OCI-LY1 (cell line): Measurements from ENCODE around the gene COL26A1.

Experiments used
- H2AFZ ChIP-seq: fragments of 200-600 bp; sonication (generic), shearing (Covaris generic); 2 replicates; pipeline ENCODE4 v1.6.0; 2014; ENCODE audit warnings: antibody characterized with exemption, mild to moderate bottlenecking, low read length
- H3F3A ChIP-seq: fragments of 200-600 bp; sonication (generic), shearing (Covaris generic); 2 replicates; pipeline ENCODE4 v1.6.0; 2014; ENCODE audit warnings: mild to moderate bottlenecking, antibody characterized with exemption, low read length, moderate library complexity; ENCODE audit not compliant: insufficient read depth
- H3K27ac ChIP-seq: fragments of 200-600 bp; sonication (generic); 2 replicates; pipeline ENCODE4 v1.5.1; 2014; ENCODE audit warnings: low read length, mixed run types, mild to moderate bottlenecking, low read depth; ENCODE audit not compliant: poor library complexity, severe bottlenecking
- H3K27me3 ChIP-seq: fragments of 200-600 bp; sonication (generic); 2 replicates; pipeline ENCODE4 v1.6.0; 2014; ENCODE audit warnings: antibody characterized with exemption, mild to moderate bottlenecking, low read length, moderate library complexity; ENCODE audit not compliant: insufficient read depth
- H3K36me3 ChIP-seq: fragments of 200-600 bp; sonication (generic); 2 replicates; pipeline ENCODE4 v1.6.1; 2014; ENCODE audit warnings: mild to moderate bottlenecking, antibody characterized with exemption, low read length, moderate library complexity, mixed read lengths; ENCODE audit not compliant: insufficient read depth
- H3K4me1 ChIP-seq: fragments of 200-600 bp; sonication (generic); 2 replicates; pipeline ENCODE4 v1.5.1; 2014; ENCODE audit warnings: mild to moderate bottlenecking, low read length, moderate library complexity; ENCODE audit not compliant: insufficient read depth, severe bottlenecking
- H3K4me2 ChIP-seq: fragments of 200-600 bp; sonication (generic), shearing (Covaris generic); 2 replicates; pipeline ENCODE4 v1.6.1; 2014; ENCODE audit warnings: low read length
- H3K4me3 ChIP-seq: fragments of 200-600 bp; sonication (generic); 2 replicates; pipeline ENCODE4 v1.5.1; 2014; ENCODE audit warnings: low read length, low read depth, mild to moderate bottlenecking, mixed read lengths; ENCODE audit not compliant: poor library complexity, severe bottlenecking
- H3K79me2 ChIP-seq: fragments of 200-600 bp; shearing (Covaris generic); 2 replicates; pipeline ENCODE4 v1.6.1; 2016; ENCODE audit warnings: mixed run types, low read length, mixed read lengths; ENCODE audit not compliant: insufficient read depth
- H3K9ac ChIP-seq: fragments of 200-600 bp; sonication (generic), shearing (Covaris generic); 2 replicates; pipeline ENCODE4 v1.6.1; 2014; ENCODE audit warnings: mild to moderate bottlenecking, low read length, mixed read lengths
- H3K9me2 ChIP-seq: fragments of 200-600 bp; sonication (generic), shearing (Covaris generic); 2 replicates; pipeline ENCODE4 v1.6.1; 2014; ENCODE audit warnings: low read depth, mild to moderate bottlenecking, low read length, mixed read lengths
- H3K9me3 ChIP-seq: fragments of 200-600 bp; shearing (Covaris generic); 2 replicates; pipeline ENCODE4 v1.6.1; 2014; ENCODE audit warnings: low read length, mixed read lengths
- H4K20me1 ChIP-seq: fragments of 200-600 bp; sonication (generic), shearing (Covaris generic); 2 replicates; pipeline ENCODE4 v1.6.0; 2016; ENCODE audit warnings: mild to moderate bottlenecking, low read length; ENCODE audit not compliant: insufficient read depth
- EZH2 ChIP-seq: fragments of 200-600 bp; sonication (generic), shearing (Covaris generic); IDR thresholded peaks from 2 replicates; pipeline ENCODE4 v1.8.0; 2017; ENCODE audit warnings: borderline replicate concordance, mixed run types, mild to moderate bottlenecking, antibody characterized with exemption, low read length, moderate library complexity, mixed read lengths
- TF ChIP-seq, protein P1 (sequence below): fragments of 200-600 bp; sonication (generic), shearing (Covaris generic); IDR thresholded peaks from 2 replicates; pipeline ENCODE4 v1.5.1; 2017; ENCODE audit warnings: mild to moderate bottlenecking, antibody characterized with exemption, low read length, moderate library complexity, mixed read lengths

COL26A1 gene

DNA sequence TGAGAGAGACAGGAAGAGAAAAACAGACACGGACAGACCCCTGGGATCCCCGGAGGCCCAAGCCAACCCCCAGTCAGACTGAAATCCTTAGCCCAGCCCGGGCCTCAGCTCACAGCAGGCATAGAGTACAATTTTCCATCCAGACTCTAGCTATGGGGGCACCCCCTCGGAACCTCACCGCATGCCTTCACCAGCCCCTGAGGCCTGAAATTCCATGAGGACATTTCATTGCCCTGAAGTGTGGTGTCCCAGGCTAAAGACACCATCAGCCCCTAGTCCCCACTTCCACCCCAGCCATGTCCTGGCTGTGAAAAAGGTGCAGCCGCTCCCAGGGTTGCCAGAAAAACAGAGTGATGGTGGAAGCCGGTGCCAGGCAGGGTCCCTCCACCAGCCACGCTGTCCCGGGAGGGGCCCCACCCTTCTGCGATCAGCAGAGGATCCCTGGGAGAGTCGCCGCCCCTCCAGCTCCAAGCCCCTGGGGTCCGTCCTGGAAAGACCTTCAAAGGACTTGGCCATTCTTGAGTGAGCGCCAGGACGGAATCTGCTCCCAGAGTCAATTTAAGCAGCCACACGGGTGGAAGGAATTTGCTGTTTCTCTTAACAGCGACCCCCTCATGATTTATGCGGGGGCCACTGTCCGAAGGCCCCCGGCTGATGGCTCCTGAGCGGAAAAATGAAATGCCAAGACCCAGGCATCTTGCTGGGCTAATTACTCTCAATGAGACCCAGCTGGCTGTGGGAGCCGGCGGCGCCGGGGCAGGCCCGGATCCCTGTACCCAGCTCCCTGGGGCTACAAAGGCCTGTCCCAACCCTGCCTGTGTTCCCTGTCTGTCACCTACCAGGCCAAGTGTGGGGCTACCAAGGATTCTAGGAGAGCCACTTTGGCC, 243.2 kb downstream of the COL26A1 start:
- no peaks in the 10 kb centered on the region for H3K9me3 ChIP-seq
- H3F3A ChIP-seq, result no peaks in the 10 kb centered on the region
- H3K4me1 ChIP-seq, result no peaks in the 10 kb centered on the region
- no peaks in the 10 kb centered on the region for H3K9me2 ChIP-seq
- no peak overlapping the region for H3K4me2 ChIP-seq
- no peaks in the 10 kb centered on the region for H4K20me1 ChIP-seq
- peaks cover 8% of the 10 kb centered on the region for H3K27me3 ChIP-seq
- no peak overlapping the region for H3K27ac ChIP-seq
- no peaks in the 10 kb centered on the region for H3K36me3 ChIP-seq
- TF ChIP-seq EZH2, result no peak
- TF ChIP-seq, protein P1, sequence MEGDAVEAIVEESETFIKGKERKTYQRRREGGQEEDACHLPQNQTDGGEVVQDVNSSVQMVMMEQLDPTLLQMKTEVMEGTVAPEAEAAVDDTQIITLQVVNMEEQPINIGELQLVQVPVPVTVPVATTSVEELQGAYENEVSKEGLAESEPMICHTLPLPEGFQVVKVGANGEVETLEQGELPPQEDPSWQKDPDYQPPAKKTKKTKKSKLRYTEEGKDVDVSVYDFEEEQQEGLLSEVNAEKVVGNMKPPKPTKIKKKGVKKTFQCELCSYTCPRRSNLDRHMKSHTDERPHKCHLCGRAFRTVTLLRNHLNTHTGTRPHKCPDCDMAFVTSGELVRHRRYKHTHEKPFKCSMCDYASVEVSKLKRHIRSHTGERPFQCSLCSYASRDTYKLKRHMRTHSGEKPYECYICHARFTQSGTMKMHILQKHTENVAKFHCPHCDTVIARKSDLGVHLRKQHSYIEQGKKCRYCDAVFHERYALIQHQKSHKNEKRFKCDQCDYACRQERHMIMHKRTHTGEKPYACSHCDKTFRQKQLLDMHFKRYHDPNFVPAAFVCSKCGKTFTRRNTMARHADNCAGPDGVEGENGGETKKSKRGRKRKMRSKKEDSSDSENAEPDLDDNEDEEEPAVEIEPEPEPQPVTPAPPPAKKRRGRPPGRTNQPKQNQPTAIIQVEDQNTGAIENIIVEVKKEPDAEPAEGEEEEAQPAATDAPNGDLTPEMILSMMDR, result no peak
- H3K79me2 ChIP-seq, result no peaks in the 10 kb centered on the region
- H3K4me3 ChIP-seq, result no peak overlapping the region
- no peak overlapping the region for H2AFZ ChIP-seq
- no peak overlapping the region for H3K9ac ChIP-seq

DNA sequence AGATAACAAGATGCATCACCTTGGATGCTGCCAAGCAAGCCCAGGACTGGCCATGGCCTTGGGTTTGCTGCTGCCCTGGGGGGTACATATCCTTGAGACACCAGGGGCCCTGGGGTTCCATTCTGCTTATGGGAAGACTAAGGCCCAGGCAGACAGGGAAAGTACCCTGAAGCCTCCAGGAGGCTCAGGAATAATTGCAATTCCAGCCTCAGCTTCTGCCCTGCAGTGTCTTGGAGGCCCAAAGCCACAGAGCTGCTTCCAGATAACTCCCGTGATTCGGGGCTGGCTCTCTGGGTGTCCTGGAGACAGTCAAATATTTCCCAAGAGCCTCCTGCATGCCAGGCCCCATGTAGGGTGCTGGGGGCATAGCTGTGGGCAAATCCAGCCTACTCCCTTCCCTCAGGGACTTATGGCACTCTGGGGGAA, 243.8 kb downstream of the COL26A1 start:
- no peak overlapping the region for H3K27ac ChIP-seq
- H3K79me2 ChIP-seq, result no peaks in the 10 kb centered on the region
- H4K20me1 ChIP-seq, result no peaks in the 10 kb centered on the region
- H3K4me3 ChIP-seq, result no peak overlapping the region
- H3K9ac ChIP-seq, result no peak overlapping the region
- TF ChIP-seq EZH2, result no peak
- TF ChIP-seq, protein P1, result no peak
- no peak overlapping the region for H2AFZ ChIP-seq
- no peaks in the 10 kb centered on the region for H3F3A ChIP-seq
- H3K4me2 ChIP-seq, result no peak overlapping the region
- no peaks in the 10 kb centered on the region for H3K4me1 ChIP-seq
- H3K9me2 ChIP-seq, result no peaks in the 10 kb centered on the region
- peaks cover 5% of the 10 kb centered on the region for H3K27me3 ChIP-seq
- H3K9me3 ChIP-seq, result no peaks in the 10 kb centered on the region
- no peaks in the 10 kb centered on the region for H3K36me3 ChIP-seq
